Measurements from ENCODE around the gene GRID1.
"Not testable (repeated sequence)": the region's sequence is repeated elsewhere in the genome, so short reads cannot be mapped to it uniquely, and the experiment has no call there.

Gene GRID1

DNA sequence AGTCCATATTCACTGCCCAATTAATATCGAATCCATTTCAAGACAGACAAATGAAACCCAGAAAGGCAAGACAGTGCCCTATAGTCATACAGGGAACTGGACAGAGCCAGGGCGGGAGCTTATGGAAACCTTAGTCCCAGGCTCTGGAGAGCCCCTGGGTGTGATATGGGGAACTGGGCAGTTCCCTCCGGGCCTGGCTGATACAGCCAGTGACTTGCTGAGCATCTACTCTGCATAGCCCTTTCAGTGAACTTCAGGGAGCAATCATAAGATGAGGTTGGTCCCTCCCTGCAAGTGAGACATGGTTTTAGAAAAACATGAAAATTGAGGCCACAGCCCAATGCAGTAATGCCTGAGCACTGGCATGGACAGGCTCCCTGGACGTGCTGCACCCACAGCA, 241.9 kb downstream of the GRID1 start:
- DNase-seq: no peak

DNA sequence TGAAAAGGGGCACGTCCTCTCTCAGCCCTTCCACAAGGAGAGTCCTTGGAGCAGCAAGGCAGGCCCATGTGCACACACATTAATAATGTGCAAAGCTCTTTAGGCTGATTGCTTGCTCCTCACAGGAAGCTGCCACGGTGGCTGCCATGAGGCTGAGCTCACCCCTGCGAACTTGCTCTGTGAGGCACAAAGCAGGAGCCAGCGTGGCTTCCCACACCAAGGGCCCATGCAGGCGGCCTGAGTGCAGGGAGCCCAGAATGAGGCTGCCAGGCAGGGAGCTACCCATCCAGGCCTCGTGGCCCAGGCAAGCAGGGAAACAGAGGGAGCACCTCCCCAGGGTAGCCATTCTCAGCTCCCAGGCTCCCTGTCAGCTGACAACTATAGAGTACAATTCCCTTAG, 242.9 kb downstream of the GRID1 start:
- no peak for DNase-seq

DNA sequence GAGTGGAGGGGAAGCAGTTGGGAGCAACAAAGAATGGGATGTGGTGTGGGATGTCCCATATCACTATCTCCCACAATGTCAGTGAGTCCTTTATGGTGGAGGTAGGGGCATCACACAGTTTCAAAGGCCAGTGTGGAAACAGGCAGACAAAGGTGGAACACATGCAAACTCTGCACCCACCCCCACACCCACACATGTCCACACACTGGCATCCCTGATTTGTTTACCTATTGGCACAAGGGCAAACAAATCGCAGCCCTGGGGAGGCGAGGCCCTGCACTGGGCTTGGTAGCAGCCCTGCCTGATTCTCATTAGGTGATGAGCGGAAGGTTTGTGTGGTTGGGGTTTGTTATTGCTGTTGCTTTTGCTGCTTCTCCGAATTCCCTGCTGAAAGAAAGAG, 243.3 kb downstream of the GRID1 start:
- DNase-seq: no peak

DNA sequence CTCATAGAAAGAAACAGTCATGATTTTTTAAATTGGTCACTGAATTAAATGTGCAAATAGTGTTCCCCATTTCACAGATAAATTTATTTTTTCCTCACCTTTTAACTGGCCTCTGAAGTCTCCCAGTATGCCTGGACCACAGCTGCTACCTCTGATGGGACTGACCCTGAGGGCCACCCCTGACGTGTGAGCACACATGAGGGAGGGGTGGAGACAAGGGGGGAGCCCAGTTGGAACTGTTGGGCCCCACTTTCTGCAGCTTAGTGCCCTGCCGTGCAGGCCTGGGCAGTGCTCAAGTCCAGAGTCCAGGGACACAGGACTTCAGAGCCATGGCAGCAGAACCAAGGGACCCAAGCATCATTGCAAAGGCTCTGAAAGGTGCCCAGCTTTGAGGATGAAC, 243.9 kb downstream of the GRID1 start:
- DNase-seq: no peak

DNA sequence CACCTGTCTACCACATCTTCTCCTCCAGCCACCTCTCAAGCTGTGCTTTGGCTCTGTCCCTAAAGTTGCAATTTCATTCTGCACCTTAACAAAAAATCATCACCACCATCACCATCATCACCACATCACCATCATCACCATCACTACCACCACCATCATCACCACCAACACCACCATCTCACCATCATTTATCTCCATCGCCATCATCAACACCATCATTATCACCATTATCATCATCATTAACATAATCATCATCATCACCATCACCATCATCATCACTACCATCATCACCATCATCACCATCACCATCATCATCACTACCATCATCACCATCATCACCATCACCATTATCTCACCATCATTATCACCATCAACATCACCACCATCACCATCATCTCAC, 245.4 kb downstream of the GRID1 start:
- DNase-seq: no peak

DNA sequence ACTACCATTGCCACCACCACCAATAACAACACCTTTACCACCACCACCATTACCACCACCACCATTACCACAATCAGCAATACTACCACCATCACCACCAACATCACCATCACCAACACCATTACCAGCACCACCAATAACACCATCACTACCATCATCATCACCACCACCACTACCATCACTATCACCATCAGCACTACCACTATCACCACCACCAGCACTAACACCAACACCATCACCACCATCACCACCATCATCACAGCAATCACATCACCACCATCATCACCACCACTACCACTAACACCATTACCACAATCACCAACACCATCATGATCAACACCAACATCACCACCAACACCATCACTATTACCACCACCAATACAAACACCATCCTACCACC, 249.5 kb downstream of the GRID1 start:
- DNase-seq: no peak

DNA sequence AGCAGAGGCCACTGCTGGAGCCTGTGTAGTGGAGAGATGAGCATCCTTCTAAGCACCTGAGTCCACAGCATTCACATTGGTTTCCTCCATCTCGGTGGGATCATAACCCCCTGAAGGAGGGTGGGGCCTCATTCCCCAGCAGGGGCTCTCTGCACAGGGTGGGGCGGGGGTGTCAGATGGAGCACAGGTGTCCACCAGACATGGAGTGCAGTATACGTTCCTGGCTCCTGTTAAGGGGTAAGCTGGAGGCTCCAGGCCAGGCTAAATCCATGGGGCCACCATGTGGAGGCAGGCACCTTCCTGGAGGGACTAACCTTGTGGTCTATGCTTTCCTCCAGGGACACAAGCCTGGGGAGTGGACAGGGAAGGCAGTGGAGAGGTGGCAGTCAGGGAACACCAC, 252.6 kb downstream of the GRID1 start:
- DNase-seq: no peak

DNA sequence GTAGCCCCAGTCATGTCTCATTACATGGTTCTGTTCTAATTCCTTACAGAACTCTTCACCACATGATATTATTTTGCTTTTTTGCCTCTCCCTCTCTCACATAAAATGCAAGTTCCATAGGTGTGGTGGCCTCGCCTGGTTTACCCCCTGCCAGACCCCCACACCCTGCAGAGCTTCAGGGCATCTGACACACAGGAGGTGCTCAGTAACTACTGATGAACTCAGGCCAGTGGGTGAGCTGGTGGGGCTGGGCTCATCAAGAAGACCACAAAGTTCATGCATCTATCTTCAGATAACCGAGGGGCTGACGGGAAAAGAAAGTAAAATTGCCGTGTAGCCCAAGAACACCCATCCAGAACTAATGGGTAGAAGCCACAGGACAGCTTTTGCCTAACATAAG, 253.1 kb downstream of the GRID1 start:
- no peak for DNase-seq

DNA sequence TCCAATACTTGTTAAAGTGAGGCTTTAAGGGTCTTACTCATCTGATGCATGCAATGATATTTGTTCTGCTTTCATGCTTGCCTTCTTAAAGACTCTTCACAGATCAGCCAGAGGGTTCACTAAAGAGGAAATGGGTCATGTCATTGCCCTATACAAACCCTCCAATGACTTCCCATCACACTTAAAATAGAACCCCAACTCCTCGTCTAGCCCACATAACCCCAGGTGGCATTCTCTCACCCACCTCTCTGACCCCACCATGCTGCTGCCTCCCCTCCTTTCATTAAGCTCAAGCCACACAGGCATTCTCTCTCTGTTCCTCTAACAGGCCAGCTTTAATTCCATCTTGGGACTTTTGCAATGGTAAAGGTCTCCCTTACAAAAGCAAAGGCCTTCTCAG, 253.6 kb downstream of the GRID1 start:
- no peak for DNase-seq

DNA sequence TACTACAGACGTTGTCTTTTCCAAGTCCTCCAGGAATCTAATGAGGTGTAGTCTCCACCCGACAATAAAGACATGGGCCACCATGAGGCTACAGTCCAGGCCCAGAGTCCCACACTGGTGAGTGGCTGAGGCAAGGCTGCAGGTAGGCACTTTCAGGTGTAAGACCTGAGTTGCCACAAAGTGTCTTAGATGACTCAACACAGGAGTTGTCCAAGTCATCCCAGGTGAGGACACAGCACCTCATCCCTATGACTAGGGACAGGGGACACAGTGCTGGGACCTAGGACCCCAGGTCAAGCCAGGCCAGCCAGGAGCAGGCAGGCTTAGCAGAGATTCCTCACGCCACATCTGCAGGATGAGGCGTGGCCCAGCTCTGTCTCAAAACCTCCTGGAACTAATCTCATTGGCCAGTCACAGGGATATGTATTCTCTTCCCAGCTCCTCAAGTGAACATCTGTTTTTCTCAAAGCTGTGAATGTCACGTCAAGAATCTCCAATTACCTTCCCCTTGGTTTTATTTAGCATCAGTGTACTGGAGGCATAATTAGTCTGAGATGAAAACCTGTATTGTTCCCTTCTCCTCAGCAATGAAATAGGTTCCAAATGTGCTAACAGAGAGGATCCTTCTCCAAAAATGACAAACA, 254.6 kb downstream of the GRID1 start:
- DNase-seq: no peak

DNA sequence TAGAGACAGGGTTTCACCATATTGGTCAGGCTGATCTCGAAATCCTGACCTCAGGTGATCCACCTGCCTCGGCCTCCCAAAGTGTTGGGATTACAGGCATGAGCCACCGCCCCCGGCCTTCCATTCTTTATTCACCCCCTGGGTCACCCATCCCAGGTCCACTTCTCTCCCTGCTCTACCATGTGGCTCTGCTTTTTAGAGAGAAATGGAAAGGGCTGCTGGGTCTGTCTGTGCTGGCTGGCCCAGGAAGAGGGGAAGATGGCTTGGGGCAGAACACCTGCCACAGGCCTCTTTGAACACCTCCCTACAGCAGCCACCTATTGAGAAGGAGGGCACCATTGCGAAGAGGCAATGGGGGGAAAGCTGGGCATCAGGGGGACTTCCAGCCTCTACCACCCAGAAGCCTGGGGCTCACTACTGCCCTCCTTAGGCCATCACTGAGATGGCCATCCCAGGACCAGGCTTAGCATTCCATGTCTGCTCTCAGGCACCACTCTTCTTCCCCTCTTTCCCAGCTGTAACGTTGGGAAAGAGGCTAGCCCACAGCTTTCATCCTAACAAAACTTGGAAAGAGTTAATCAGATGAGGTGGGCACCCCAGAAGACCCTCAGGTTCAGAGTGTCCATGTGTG, 256.3 kb downstream of the GRID1 start:
- no peak for DNase-seq

DNA sequence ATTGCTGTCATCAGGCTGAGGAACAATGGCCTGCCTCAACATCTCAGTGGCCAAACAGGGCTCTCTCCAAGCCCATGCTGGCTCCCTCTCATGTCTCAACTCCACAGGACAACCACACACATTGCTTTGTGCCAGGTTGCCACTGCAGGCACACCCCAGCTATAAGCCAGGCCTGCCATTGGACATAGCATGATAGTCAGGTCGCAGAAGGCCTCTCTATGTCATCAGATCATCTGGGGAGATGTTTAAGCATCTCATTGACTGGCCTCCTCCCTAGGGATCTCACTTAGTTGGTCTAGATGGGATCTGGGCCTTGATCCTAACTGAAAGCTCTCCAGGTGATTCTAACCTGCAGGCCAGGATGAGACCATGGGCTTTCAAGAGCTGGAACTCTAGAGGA, 257.2 kb downstream of the GRID1 start:
- no peak for DNase-seq

DNA sequence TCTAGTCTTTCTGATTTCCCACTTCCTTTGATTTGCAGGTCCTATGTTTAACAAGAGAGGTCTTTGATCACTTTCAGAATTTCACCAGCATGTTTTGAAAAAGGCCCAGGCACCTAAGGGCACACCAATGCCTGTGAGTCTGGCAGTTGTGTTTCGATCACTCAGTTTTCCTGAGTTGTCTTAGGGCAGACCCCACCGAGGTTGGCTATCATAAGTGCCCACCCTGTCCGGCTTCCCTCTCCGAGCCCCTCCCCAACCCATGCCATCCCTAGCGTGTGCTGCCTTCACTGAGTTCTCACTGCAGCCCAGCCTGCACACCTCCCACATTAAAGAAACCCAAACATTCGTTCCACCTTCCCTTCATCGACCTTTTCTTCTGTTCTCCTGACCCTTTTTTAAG, 257.9 kb downstream of the GRID1 start:
- DNase-seq: no peak

DNA sequence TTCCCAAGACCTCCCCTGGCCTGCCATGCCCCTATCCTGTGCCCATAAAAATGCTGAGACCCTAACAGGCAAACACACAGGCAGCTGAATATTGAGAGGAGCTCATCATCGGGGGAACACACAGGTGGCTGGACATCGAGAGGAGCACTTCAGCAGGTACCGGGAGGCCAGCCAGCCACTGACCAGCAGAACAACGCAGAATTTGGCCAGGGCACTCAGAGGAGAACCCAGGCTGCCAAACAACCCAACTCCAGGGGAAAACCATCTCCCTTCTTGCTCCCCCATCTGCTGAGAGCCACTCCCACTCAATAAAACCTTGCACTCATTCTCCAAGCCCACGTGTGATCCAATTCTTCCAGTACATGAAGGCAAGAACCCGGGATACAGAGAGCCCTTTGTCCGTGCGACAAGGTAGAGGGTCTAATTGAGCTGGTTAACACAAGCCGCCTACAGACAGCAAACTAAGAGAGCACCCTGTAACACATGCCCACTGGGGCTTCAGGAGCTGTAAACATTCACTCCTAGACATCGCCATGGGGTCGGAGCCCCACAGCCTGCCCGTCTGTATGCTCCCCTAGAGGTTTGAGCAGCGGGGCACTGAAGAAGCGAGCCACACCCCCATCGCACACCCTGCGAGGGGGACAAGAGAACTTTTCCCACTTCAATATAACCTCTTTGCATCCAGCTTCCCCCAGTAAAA, 258.8 kb downstream of the GRID1 start:
- not testable (repeated sequence) for DNase-seq

DNA sequence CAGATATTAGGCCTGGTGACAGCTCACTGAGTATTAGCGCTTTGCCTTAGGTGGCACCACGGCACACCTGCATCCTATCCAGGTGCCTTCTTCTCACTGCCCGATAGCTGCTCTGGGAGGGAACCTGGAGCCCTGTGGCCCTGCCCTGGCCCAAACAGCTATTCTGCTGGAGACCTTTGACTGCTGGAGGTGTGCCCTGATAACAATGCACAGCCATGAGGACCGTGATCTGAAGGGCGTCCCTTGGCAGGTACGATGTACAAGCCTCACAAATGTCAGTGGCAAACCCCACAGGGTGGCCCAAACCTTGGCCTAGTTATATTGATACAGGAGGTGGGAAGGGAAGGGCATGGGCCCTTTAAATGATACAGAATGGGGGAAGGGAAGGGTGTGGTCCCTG, 259.5 kb downstream of the GRID1 start:
- no peak for DNase-seq

DNA sequence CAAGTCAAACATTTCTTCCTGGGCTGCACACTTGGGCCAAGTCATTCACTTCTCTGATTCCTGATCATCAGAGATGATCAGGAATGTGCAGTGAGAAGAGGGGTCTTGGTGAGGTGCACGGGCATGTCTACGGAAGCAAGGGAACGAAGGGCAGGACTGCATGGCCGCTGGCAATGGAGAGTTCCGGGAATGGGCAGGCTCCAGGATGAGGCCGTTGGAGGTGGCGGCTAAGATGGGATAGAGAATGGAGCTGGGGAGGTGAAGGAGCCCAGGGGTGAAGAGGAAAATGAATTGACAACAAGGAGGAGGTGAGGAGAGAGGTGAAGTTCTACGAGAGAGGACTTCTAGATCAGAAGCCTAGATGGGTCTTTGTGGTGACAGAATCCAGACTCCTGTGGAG, 260.0 kb downstream of the GRID1 start:
- no peak for DNase-seq

DNA sequence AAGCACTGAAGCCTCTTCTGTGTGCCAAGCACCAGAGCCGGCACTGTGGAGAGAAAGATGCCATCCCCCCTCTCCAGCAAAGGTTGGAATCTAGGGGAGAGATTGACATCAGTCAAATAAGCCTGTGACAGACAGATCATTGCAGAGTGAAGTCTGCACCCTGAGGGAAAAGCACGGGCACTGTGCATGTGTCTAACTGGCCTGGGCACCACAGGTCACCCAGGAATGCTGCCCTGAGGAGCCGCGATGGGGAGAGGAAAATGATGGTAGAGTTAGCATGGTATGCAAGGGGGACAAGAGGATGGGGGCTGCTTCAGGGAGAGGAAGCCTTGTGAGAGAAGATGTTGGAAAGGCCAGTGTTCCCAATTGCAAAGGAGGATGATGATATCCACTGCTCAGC, 261.0 kb downstream of the GRID1 start:
- DNase-seq: no peak

DNA sequence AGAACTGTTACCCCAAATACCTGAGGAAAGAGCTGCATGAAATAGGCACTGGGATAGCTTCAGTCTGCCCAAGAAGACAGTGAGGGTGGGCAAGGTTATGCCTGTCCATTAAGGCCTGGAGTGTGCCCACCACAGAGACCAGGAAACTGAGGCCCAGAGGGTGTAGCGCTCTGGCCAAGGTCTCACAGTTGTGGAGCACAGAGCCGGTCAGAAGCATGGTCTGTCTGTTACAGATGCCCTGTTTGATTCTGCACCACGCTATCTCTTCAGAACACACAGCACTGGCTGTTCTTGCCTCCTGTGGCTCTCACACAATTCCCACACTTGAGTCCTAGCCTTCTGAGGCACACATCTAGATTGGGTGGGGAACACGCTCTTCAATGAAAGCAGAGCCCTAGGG, 261.4 kb downstream of the GRID1 start:
- no peak for DNase-seq

DNA sequence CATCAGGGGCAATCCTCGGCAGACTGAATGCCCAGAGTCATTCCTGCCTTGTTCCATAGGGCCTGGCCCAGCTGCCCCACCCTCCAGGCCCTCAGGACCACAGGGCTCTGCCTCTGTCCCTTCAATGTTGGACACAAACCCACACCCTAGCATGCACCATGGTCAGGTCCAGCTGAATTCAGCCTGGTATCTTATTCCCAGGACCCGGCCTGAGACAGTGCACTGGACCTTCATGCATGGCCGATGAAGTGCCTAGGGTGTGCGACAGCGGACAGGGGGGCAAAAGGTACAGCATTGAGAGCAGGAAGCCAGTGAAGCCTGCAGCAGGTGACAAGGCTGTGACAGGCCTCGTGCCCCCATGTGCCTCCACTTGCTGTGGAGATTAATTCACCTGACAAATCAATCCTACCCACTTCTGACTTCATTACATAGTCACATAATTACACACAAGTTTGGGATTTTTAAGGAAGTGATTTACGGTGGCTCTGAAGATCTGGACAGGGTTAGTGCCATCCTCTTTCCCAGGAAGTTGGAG, 261.9 kb downstream of the GRID1 start:
- DNase-seq: no peak

DNA sequence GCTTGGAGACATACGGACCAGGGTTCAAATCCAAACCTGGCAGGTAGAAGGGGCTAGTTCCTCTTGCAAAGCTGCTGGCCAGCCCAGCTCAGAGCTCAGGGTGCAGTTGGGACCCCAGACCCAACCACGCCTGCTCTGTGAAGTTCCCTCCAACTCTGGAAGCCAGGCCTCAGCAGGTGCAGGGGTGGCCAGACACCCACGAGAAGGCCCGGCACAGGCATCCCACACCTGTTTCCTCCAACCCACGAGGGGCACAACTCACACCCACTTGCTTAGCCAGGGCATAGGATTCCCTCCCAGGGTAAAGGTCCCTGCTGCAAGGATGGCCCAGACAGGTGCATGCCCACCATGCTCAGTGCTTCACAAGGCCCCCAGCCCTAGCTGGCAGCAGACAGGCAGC, 262.4 kb downstream of the GRID1 start:
- DNase-seq: no peak

DNA sequence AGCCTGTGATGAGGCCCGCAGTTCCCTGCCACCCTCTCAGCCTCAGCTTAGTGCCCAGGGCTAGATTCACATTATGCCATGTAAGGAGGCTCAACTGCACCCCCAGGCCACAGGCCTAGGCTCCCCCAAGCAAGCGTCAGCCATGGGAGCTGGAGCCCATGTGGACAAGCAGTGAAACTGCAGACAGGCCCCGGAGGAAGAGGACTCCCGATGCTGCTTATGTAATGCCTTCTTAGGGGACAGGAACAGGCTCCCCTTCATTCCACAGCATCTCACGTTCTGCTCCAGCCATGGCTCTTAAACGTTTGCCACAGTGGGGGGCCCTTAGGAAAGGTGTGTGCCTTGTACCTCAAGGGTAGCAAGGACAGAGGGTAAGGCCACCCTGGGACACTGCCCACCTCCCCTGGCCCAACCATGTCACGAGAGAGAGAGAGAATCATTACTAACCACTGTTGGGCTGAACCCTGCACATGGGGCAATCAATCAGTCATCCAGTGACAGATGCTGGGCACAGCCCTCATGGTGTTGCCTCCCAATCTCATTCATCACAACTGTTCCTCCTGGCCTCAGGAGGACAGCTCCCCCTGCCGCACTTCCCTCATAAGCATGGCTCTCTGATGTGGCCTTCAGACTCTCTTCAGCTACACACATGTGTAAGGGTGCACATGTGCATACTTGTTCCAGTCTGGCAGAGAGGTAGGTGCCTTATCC, 263.0 kb downstream of the GRID1 start:
- DNase-seq: no peak

DNA sequence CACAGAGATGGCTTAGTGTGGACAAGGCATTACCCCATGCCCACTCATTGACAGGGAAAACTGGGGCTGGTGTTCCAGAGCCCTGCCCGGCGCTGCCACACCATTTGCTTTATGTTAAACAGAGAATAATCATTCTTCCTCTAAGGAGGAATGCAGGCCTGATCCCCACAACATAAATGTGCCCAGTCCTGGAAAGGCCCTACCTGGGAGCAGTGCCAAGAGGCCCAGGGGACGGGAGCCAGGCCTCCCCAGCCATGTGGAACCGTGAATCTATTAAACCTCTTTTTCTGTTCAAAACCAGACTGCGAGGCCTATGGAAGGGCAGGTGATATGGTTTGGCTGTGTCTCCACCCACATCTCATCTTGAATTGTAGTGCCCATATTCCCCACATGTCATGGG, 264.1 kb downstream of the GRID1 start:
- no peak for DNase-seq

DNA sequence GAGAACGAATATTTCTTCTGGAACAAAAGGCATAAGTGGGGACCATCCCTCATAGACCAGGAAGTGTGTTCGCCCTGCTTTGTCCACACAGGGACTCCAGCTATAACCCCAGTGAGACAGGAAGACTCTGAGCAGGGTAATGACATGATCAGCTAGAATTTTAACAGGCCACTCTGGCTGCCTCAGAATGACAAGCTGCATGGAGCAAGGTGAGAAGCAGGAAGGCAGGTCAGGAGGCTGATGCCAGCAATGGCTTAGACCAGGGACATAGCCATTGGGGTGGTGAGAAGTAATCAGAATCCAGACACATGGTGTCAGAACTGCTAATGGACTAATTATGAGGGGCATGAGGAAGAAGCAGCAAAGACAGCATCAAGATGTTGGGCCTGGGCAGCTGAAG, 264.6 kb downstream of the GRID1 start:
- DNase-seq: no peak

DNA sequence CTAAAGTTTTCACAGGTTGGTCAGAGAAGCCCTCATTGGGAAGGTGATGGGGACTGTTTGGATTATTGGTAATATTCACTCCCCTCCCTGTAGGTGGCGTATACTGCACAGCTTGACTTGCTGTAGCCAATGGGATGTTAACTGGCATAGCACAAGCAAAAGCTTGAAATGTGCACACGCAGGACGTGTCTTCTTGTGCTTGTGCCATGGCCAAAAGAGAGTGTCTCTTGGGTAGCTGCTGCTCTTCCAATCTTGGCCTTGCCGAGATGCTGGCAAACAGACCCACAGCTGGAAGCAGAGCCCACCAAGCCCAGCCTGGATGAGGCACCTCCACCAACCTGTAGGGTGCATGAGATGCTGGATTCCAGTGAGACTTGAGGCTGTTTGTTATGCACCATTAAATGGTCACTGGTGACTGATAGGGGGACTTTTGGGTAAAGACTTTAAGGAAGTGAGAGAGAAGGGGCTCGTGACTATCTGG, 266.0 kb downstream of the GRID1 start:
- no peak for DNase-seq

Data from retina (tissue), 1 donor.